Ovary (tissue), 3 donors: ENCODE data around the gene GAPT.

Experiments
- EP300 ChIP-seq: sonication (generic); formaldehyde crosslinking; IDR thresholded peaks from one replicate; pipeline ENCODE4 v1.6.1; 2017; ENCODE audit warnings: antibody characterized with exemption
- TF ChIP-seq, protein P1 (sequence below), 3 donors: fragments of 450-650 bp in 2 of 3; fragments of 200-600 bp in 1 of 3; IDR thresholded peaks; one replicate each; pipeline versions ENCODE4 v1.5.1 to v1.8.0; 2016 to 2022; ENCODE audit warnings: antibody characterized with exemption in 3 of 3, mild to moderate bottlenecking in 1 of 3
- donor health status: DM: no; HTN: no; CAD: no.

DNA sequence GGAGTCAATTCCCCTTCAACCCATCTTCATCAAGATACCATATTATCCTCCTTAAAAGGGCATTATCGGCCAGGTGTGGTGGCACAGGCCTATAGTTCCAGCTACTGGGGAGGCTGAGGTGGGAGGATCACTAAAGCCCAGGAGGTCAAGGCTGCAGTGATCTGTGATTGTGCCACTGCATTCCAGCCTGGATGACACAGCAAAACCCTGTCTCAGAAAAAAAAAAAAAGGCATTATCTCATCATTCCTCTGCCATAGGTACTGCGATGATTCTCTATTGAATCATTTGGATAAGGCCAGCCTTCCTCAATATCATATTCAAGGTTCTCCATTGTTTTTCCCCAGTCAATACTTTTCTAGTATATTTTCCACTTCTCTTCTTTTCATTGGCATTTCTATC lies 52.5 kb downstream of the GAPT start:
- TF ChIP-seq, protein P1, sequence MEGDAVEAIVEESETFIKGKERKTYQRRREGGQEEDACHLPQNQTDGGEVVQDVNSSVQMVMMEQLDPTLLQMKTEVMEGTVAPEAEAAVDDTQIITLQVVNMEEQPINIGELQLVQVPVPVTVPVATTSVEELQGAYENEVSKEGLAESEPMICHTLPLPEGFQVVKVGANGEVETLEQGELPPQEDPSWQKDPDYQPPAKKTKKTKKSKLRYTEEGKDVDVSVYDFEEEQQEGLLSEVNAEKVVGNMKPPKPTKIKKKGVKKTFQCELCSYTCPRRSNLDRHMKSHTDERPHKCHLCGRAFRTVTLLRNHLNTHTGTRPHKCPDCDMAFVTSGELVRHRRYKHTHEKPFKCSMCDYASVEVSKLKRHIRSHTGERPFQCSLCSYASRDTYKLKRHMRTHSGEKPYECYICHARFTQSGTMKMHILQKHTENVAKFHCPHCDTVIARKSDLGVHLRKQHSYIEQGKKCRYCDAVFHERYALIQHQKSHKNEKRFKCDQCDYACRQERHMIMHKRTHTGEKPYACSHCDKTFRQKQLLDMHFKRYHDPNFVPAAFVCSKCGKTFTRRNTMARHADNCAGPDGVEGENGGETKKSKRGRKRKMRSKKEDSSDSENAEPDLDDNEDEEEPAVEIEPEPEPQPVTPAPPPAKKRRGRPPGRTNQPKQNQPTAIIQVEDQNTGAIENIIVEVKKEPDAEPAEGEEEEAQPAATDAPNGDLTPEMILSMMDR (IDR thresholded peaks at IDR 0.05), result no peak
- TF ChIP-seq EP300, result no peak
